OCI-LY1 (cell line): ENCODE measurements around the gene CASZ1.

ENCODE experiments used
- H2AFZ ChIP-seq: fragments of 200-600 bp; sonication (generic), shearing (Covaris generic); 2 replicates; pipeline ENCODE4 v1.6.0; 2014; ENCODE audit warnings: antibody characterized with exemption, mild to moderate bottlenecking, low read length
- H3F3A ChIP-seq: fragments of 200-600 bp; sonication (generic), shearing (Covaris generic); 2 replicates; pipeline ENCODE4 v1.6.0; 2014; ENCODE audit warnings: mild to moderate bottlenecking, antibody characterized with exemption, low read length, moderate library complexity; ENCODE audit not compliant: insufficient read depth
- H3K27ac ChIP-seq: fragments of 200-600 bp; sonication (generic); 2 replicates; pipeline ENCODE4 v1.5.1; 2014; ENCODE audit warnings: low read length, mixed run types, mild to moderate bottlenecking, low read depth; ENCODE audit not compliant: poor library complexity, severe bottlenecking
- H3K27me3 ChIP-seq: fragments of 200-600 bp; sonication (generic); 2 replicates; pipeline ENCODE4 v1.6.0; 2014; ENCODE audit warnings: antibody characterized with exemption, mild to moderate bottlenecking, low read length, moderate library complexity; ENCODE audit not compliant: insufficient read depth
- H3K36me3 ChIP-seq: fragments of 200-600 bp; sonication (generic); 2 replicates; pipeline ENCODE4 v1.6.1; 2014; ENCODE audit warnings: mild to moderate bottlenecking, antibody characterized with exemption, low read length, moderate library complexity, mixed read lengths; ENCODE audit not compliant: insufficient read depth
- H3K4me1 ChIP-seq: fragments of 200-600 bp; sonication (generic); 2 replicates; pipeline ENCODE4 v1.5.1; 2014; ENCODE audit warnings: mild to moderate bottlenecking, low read length, moderate library complexity; ENCODE audit not compliant: insufficient read depth, severe bottlenecking
- H3K4me2 ChIP-seq: fragments of 200-600 bp; sonication (generic), shearing (Covaris generic); 2 replicates; pipeline ENCODE4 v1.6.1; 2014; ENCODE audit warnings: low read length
- H3K4me3 ChIP-seq: fragments of 200-600 bp; sonication (generic); 2 replicates; pipeline ENCODE4 v1.5.1; 2014; ENCODE audit warnings: low read length, low read depth, mild to moderate bottlenecking, mixed read lengths; ENCODE audit not compliant: poor library complexity, severe bottlenecking
- H3K79me2 ChIP-seq: fragments of 200-600 bp; shearing (Covaris generic); 2 replicates; pipeline ENCODE4 v1.6.1; 2016; ENCODE audit warnings: mixed run types, low read length, mixed read lengths; ENCODE audit not compliant: insufficient read depth
- H3K9ac ChIP-seq: fragments of 200-600 bp; sonication (generic), shearing (Covaris generic); 2 replicates; pipeline ENCODE4 v1.6.1; 2014; ENCODE audit warnings: mild to moderate bottlenecking, low read length, mixed read lengths
- H3K9me2 ChIP-seq: fragments of 200-600 bp; sonication (generic), shearing (Covaris generic); 2 replicates; pipeline ENCODE4 v1.6.1; 2014; ENCODE audit warnings: low read depth, mild to moderate bottlenecking, low read length, mixed read lengths
- H3K9me3 ChIP-seq: fragments of 200-600 bp; shearing (Covaris generic); 2 replicates; pipeline ENCODE4 v1.6.1; 2014; ENCODE audit warnings: low read length, mixed read lengths
- H4K20me1 ChIP-seq: fragments of 200-600 bp; sonication (generic), shearing (Covaris generic); 2 replicates; pipeline ENCODE4 v1.6.0; 2016; ENCODE audit warnings: mild to moderate bottlenecking, low read length; ENCODE audit not compliant: insufficient read depth
- EZH2 ChIP-seq: fragments of 200-600 bp; sonication (generic), shearing (Covaris generic); IDR thresholded peaks from 2 replicates; pipeline ENCODE4 v1.8.0; 2017; ENCODE audit warnings: borderline replicate concordance, mixed run types, mild to moderate bottlenecking, antibody characterized with exemption, low read length, moderate library complexity, mixed read lengths
- TF ChIP-seq, protein P1 (sequence below): fragments of 200-600 bp; sonication (generic), shearing (Covaris generic); IDR thresholded peaks from 2 replicates; pipeline ENCODE4 v1.5.1; 2017; ENCODE audit warnings: mild to moderate bottlenecking, antibody characterized with exemption, low read length, moderate library complexity, mixed read lengths

CASZ1 gene

DNA sequence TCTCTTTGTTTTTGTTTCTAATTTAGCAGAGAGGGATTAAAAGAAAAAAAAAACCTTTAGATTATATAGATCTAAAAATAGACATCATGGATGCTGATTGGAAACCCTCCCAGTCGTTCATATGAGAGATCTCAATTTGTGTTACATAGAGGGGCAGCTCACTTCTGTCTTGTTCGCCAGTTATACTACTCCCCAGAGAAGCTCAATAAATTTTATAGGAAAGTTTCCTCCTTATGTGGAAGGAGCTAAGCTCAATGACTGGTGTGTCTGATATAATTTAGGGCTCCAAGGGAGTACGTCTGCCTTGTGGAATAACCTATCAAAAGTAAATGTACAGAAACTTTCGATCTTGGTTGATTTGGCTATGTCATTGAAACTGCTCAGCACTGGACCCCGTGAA is 204.1 kb downstream of the CASZ1 start:
- Histone ChIP-seq H3K9ac (no peak overlapping the region), H3K4me2 (no peak overlapping the region), H3K4me1 (no peaks in the 10 kb centered on the region), H2AFZ (no peak overlapping the region), H3K9me3 (no peaks in the 10 kb centered on the region), H3K4me3 (no peak overlapping the region), H3K36me3 (no peaks in the 10 kb centered on the region), H3K79me2 (no peaks in the 10 kb centered on the region), H4K20me1 (no peaks in the 10 kb centered on the region), H3K9me2 (no peaks in the 10 kb centered on the region), H3K27ac (no peak overlapping the region), H3K27me3 (no peaks in the 10 kb centered on the region), H3F3A (no peaks in the 10 kb centered on the region)
- no peak for TF ChIP-seq EZH2
- TF ChIP-seq, protein P1, sequence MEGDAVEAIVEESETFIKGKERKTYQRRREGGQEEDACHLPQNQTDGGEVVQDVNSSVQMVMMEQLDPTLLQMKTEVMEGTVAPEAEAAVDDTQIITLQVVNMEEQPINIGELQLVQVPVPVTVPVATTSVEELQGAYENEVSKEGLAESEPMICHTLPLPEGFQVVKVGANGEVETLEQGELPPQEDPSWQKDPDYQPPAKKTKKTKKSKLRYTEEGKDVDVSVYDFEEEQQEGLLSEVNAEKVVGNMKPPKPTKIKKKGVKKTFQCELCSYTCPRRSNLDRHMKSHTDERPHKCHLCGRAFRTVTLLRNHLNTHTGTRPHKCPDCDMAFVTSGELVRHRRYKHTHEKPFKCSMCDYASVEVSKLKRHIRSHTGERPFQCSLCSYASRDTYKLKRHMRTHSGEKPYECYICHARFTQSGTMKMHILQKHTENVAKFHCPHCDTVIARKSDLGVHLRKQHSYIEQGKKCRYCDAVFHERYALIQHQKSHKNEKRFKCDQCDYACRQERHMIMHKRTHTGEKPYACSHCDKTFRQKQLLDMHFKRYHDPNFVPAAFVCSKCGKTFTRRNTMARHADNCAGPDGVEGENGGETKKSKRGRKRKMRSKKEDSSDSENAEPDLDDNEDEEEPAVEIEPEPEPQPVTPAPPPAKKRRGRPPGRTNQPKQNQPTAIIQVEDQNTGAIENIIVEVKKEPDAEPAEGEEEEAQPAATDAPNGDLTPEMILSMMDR: no peak

DNA sequence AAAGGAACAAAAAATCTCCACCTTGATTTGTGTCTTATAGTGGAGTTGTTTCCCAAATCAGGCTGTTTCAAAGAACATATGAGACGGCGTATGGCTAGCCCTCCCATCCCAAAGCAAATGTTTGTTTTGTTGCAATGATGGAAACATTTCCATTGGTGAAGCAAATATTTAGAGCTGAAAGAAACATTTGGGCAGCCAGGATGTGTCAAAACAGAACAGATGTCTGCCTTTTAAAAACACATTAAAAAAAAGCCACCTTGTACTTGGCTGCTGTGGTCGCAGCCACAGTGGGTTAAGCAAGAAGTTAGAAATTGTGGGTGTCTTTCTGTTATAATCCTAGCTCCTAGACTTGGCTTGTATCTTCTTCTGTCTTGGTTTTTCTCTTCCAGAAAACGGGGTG is 205.4 kb downstream of the CASZ1 start:
- no peaks in the 10 kb centered on the region for H3K9me2 ChIP-seq
- H3K9me3 ChIP-seq: no peaks in the 10 kb centered on the region
- H3K79me2 ChIP-seq: no peaks in the 10 kb centered on the region
- no peak overlapping the region for H3K4me3 ChIP-seq
- no peak overlapping the region for H3K4me2 ChIP-seq
- no peaks in the 10 kb centered on the region for H4K20me1 ChIP-seq
- no peaks in the 10 kb centered on the region for H3F3A ChIP-seq
- no peaks in the 10 kb centered on the region for H3K36me3 ChIP-seq
- H3K27ac ChIP-seq: no peak overlapping the region
- TF ChIP-seq EZH2: no peak
- TF ChIP-seq, protein P1: no peak
- no peak overlapping the region for H2AFZ ChIP-seq
- no peak overlapping the region for H3K9ac ChIP-seq
- H3K4me1 ChIP-seq: no peaks in the 10 kb centered on the region
- H3K27me3 ChIP-seq: no peaks in the 10 kb centered on the region

DNA sequence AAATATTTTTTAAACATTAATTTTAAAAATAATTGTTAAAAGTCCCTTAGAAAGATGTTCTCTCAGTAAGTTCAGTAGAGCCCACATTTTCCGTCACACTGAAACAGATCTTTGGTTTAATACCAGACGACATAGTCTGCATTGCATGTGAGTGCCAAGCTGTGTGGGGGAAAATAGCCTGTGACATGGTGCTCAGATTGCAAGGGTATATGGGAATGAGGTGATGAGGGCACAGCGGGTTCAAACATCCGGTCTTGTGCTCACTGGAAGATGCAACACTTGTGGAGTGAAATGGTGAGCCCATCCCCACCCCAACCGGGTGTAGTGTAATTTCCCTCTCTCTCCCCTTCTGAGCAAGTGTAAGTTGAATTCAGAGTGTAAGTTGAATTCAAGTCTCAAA is 207.4 kb downstream of the CASZ1 start:
- Histone ChIP-seq H4K20me1 (no peaks in the 10 kb centered on the region), H3K27me3 (no peaks in the 10 kb centered on the region), H3K9me3 (no peaks in the 10 kb centered on the region), H3K9me2 (no peaks in the 10 kb centered on the region), H2AFZ (no peak overlapping the region), H3K27ac (no peak overlapping the region), H3F3A (no peaks in the 10 kb centered on the region), H3K4me1 (no peaks in the 10 kb centered on the region), H3K9ac (no peak overlapping the region), H3K4me3 (no peak overlapping the region), H3K36me3 (no peaks in the 10 kb centered on the region), H3K4me2 (no peak overlapping the region), H3K79me2 (no peaks in the 10 kb centered on the region)
- TF ChIP-seq, protein P1: no peak
- TF ChIP-seq EZH2: no peak
